ENCODE results near the gene ERN1. TPM values are rescaled to one million over a fixed set of nuclear protein-coding genes. Genes with fewer than 3 reads are reported as not detected.

The ERN1 gene
- total RNA-seq, 1 experiment from 2014 or later, result 6.5 TPM

GRCh38 chr17:64096037-64096436, 33.9 kb downstream of the ERN1 start:
- H3K27me3 Mint-ChIP-seq (ENCODE audit: low read depth), result no peaks in the 10 kb centered on the region
- H3K27ac Mint-ChIP-seq, result no peak overlapping the region; the same call in 1 of the 2 replicates
- no peak for ATAC-seq
- peaks cover 15% of the 10 kb centered on the region for H3K9me3 Mint-ChIP-seq
- CTCF ChIA-PET, result interaction anchor here (0.7 to 3.5 kb wide), 5 partner anchors 29 to 186 kb away, joined by 3 to 17 read pairs (median 3); no protein-coding TSS in a partner anchor
- POLR2A ChIA-PET, result interaction anchor here (1.0 to 1.1 kb wide), 2 partner anchors 12 to 33 kb away, joined by 3 to 4 read pairs; partner anchors contain the start of gene ERN1
- peaks cover 19% of the 10 kb centered on the region for H3K4me1 Mint-ChIP-seq
- no peak overlapping the region for H3K4me3 Mint-ChIP-seq
- TF ChIP-seq ATF2 (CRISPR knock-in tag; IDR thresholded peaks at IDR 0.05; ENCODE audit: borderline replicate concordance, low read depth), result no peak
- no peak for TF ChIP-seq ETV6 (CRISPR knock-in tag; IDR thresholded peaks at IDR 0.05)
- no peak for TF ChIP-seq MXD4 (CRISPR knock-in tag; IDR thresholded peaks at IDR 0.05; ENCODE audit: borderline replicate concordance)
- no peak for TF ChIP-seq STAT6 (CRISPR knock-in tag; conservative IDR thresholded peaks at IDR 0.05; ENCODE audit: low read depth)
- TF ChIP-seq HMGXB4 (CRISPR knock-in tag; IDR thresholded peaks at IDR 0.05), result no peak
- TF ChIP-seq ZNF423 (CRISPR knock-in tag; IDR thresholded peaks at IDR 0.05), result no peak
- TF ChIP-seq ATF1 (CRISPR knock-in tag; IDR thresholded peaks at IDR 0.05), result no peak
- TF ChIP-seq, protein P1, sequence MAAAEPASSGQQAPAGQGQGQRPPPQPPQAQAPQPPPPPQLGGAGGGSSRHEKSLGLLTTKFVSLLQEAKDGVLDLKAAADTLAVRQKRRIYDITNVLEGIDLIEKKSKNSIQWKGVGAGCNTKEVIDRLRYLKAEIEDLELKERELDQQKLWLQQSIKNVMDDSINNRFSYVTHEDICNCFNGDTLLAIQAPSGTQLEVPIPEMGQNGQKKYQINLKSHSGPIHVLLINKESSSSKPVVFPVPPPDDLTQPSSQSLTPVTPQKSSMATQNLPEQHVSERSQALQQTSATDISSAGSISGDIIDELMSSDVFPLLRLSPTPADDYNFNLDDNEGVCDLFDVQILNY (CRISPR knock-in tag; IDR thresholded peaks at IDR 0.05), result no peak
- no peak for TF ChIP-seq ZNF121 (CRISPR knock-in tag; IDR thresholded peaks at IDR 0.05)
- DNase-seq (ENCODE audit: low spot score), result no peak
- H3K36me3 Mint-ChIP-seq, result peaks cover 16% of the 10 kb centered on the region

DNA sequence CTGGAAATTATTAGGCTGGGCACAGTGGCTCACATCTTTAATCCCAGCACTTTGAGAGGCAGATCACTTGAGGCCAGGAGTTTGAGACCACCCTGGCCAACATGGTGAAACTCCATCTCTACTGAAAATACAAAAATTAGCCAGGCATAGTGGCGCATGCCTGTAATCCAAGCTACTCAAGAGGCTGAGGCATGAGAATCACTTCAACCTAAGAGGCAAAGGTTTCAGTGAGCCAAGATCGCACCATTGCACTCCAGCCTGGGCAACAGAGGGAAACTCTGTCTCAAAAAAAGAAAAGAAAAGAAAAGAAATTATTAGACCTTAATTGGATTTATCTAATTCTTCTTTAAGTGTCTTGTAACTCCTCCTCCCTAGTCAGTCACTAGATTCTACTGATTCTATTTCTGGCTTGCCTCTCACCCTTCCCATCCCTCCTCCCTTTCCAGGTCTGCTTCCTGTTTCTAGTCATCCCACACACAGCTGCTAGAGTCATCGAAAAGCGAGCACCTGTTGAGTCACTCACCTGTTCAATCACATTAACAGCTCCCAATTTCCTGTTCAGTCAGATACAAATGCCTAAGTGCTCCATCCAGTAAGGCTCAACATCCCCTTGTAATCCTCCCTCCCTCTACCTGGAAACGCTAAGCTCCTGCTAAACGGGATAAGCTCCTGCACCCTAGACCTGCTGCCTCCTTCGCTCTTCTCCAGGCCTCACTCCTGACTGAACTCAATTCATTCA, 34.6 kb downstream of the ERN1 start:
- TF ChIP-seq ZNF263 (CRISPR knock-in tag; IDR thresholded peaks at IDR 0.05; ENCODE audit: low read depth) (peak; percentile 53; the same call in 1 of the 2 replicates), PRDM15 (CRISPR knock-in tag; IDR thresholded peaks at IDR 0.05) (no peak; the same call in 1 of the 2 replicates)
- Mint-ChIP-seq H3K9me3 (peaks cover 15% of the 10 kb centered on the region), H3K36me3 (peaks cover 16% of the 10 kb centered on the region), H3K4me3 (no peak overlapping the region), H3K27ac (peak overlapping the region; percentile 75), H3K4me1 (peaks cover 19% of the 10 kb centered on the region), H3K27me3 (ENCODE audit: low read depth) (no peaks in the 10 kb centered on the region)
- ATAC-seq (peak; percentile 85), DNase-seq (ENCODE audit: low spot score) (no peak)
- ChIA-PET CTCF (interaction anchor here (0.7 to 3.5 kb wide), 5 partner anchors 30 to 187 kb away, joined by 3 to 17 read pairs (median 3); no protein-coding TSS in a partner anchor), POLR2A (interaction anchor here (0.6 to 1.1 kb wide), 3 partner anchors 13 to 170 kb away, joined by 3 to 12 read pairs (median 4); partner anchors contain the start of gene ERN1)

Measured in WTC11 (cell line).